ENCODE data around the gene ATP1A2. TPM values are rescaled to one million over a fixed set of nuclear protein-coding genes. Genes with fewer than 3 reads are reported as not detected.

Gene ATP1A2
- total and polyA plus RNA-seq, 10 of the 15 experiments (the other 5 are each of a cell fraction or from before 2014, with no cell fraction given), result 0.15 TPM; not detected in 9

DNA sequence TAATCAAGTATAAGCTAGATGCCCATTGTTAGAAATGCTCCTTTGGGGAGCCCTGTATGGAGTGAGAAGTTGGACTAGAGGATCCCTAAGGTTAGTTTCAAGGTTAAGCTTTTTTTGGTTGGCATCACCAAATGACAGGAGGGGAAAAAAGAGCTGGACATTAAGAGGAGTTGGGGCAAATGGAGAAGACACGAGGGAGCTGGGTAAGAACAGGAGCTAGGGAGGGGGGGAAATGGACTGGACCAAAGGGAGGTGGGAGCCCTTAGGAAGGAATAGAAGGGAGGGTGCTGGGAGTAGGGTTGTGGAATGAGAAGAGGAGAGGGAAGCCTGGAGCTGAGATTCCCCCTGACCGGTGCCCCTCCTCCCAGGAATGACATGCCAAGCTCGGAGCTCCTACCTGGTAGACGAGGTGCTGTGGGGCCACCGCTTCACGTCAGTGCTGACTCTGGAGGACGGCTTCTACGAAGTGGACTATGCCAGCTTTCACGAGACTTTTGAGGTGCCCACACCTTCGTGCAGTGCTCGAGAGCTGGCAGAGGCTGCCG, 28.4 kb upstream of the ATP1A2 start:
- H3K36me3 ChIP-seq (ENCODE audit: control insufficient read depth in 2 of 2, insufficient read depth in 2 of 2, low read length in 1 of 2), result peaks cover 0 to 2% of the 10 kb centered on the region in 2 experiments; a peak in 2 of 4 replicates
- H2AFZ ChIP-seq (ENCODE audit: control insufficient read depth, low read depth, low read length), result no peak overlapping the region
- ATAC-seq (no peak), FAIRE-seq (no peak), DNase-seq (ENCODE audit: low read depth, low spot score) (no peak)
- H3K4me1 ChIP-seq (ENCODE audit: control insufficient read depth, insufficient read depth, low read length), result no peaks in the 10 kb centered on the region
- H3K9ac ChIP-seq (ENCODE audit: control insufficient read depth, insufficient read depth, low read length), result no peak overlapping the region
- WGBS (ENCODE audit: insufficient coverage, insufficient replicate concordance, low lambda C conversion rate, missing lambda C conversion rate), result 93% methylated on average over 11 of the region's 12 CpGs
- intact Hi-C loops (cut with micrococcal nuclease; ENCODE audit: unreplicated experiment), result no loop called here
- BruUV-seq (replicated peaks), result no TSS peak
- no peaks in the 10 kb centered on the region for H3K9me3 ChIP-seq (replicated peaks; ENCODE audit: control insufficient read depth, insufficient read depth, low read length)
- ChIA-PET SMC1A (ENCODE audit: uncharacterized antibody, unreplicated experiment) (interaction anchor here (0.8 to 4.5 kb wide), 11 partner anchors 10 to 289 kb away, joined by 3 to 35 read pairs (median 4); partner anchors contain the start of gene IGSF8), RAD21 (ENCODE audit: unreplicated experiment) (interaction anchor here (0.6 to 4.0 kb wide), 10 partner anchors 9 to 290 kb away, joined by 3 to 31 read pairs (median 4); partner anchors contain the start of genes CASQ1 and IGSF8), POLR2A (interaction anchor here (1.0 kb wide), 1 partner anchor 165 kb away, joined by 3 read pairs; no protein-coding TSS in a partner anchor), CTCF (interaction anchor here (0.6 to 30.2 kb wide), 19 partner anchors 9 to 289 kb away, joined by 3 to 1035 read pairs (median 5); partner anchors contain the start of genes IGSF8, KCNJ10, KCNJ9 and PIGM)
- H3K27me3 ChIP-seq (replicated peaks in 1 of 2; ENCODE audit: control insufficient read depth in 2 of 2, insufficient read depth in 2 of 2, low read length in 1 of 2), result peaks cover 0 to 2% of the 10 kb centered on the region in 2 experiments; a peak in 3 of 4 replicates
- no peak overlapping the region for H3K4me3 ChIP-seq
- TF ChIP-seq LARP7 (IDR thresholded peaks at IDR 0.05) (no peak), E4F1 (IDR thresholded peaks at IDR 0.05; ENCODE audit: borderline replicate concordance, partially characterized antibody) (no peak), IRF5 (IDR thresholded peaks at IDR 0.05; ENCODE audit: borderline replicate concordance) (no peak), ZBTB33 (IDR thresholded peaks at IDR 0.05) (no peak), CREM (IDR thresholded peaks at IDR 0.05; ENCODE audit: low read depth) (no peak), CHD2 (IDR thresholded peaks at IDR 0.05; ENCODE audit: borderline replicate concordance, low read depth, low read length) (no peak), SMAD1 (IDR thresholded peaks at IDR 0.05; ENCODE audit: low read depth, partially characterized antibody) (no peak), EZH2 (IDR thresholded peaks at IDR 0.05; ENCODE audit: borderline replicate concordance, control insufficient read depth, low read depth, low read length) (no peak)
- TF ChIP-seq, protein P1, sequence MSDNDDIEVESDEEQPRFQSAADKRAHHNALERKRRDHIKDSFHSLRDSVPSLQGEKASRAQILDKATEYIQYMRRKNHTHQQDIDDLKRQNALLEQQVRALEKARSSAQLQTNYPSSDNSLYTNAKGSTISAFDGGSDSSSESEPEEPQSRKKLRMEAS (IDR thresholded peaks at IDR 0.05; ENCODE audit: low read depth, low read length), result no peak
- H3K79me2 ChIP-seq (ENCODE audit: control insufficient read depth, insufficient read depth, low read length), result no peaks in the 10 kb centered on the region
- in situ Hi-C loops (cut with MboI), result no loop called here
- H3K27ac ChIP-seq (ENCODE audit: control insufficient read depth, insufficient read depth), result no peak overlapping the region
- no peak overlapping the region for H3K4me2 ChIP-seq (ENCODE audit: control insufficient read depth, insufficient read depth)
- no peaks in the 10 kb centered on the region for H4K20me1 ChIP-seq (ENCODE audit: control insufficient read depth, insufficient read depth)
